ENCODE measurements around the gene ADCYAP1R1.

The ADCYAP1R1 gene

DNA sequence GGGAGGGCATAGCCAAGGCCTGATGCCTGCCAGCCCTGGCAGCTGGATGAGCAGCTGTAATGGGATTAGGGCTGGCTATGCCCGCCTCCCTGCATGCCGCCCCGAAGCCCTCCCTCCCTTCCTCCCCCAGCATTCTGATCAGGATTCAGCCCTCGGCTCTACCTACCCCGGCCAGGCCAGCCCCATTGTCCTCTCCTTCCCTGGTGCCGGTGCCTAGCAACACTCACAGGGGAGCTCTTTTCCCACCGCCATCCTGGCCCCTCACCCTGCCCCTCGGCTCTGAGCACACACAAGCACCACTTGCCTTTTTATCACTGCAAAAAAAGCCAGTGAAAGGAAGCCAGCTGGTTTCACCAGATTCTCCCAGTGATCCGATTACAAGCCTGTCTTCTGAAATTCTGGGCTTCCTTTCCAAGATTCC is 9.0 kb upstream of the ADCYAP1R1 start:
- no peak for DNase-seq (ENCODE audit: low read depth)

DNA sequence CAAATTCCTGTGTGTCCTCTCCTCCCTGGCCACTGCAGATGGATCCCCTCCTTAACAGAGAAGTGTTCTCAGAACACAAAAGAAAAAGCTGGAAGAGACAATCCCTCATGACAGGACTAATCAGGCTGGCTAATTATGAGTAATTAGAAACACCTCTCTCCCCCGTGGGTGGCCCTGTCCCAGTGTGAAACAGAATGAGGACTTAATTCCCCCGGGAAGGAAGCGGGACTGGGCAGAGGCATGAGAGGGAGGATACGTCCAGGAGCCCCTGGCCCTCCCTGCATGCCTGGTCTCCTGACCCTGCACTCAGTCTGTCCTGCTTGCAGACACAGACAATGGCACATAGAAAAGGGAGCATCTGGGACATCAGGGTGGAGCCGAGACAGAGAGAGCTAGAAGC is 7.6 kb upstream of the ADCYAP1R1 start:
- DNase-seq (ENCODE audit: low read depth): no peak

DNA sequence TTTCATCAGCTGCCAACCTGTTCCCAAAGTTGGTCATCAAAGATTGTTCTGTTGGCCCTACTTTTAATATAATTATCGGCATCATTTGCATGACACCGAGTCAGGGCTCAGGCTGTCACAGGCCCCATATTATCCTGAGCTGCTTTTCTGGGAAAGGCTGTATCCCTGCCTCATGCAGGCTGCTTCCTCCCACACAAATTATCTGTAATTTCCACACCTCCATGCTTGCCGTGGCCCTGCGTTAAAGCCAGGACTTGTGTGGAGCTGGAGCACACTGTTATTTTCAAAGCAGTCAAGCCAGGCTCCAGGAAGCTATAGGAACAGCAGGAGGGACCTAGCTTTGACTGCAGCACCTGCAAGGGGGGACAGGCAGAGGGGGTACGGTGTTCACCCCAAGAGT is 5.4 kb upstream of the ADCYAP1R1 start:
- no peak for DNase-seq (ENCODE audit: low read depth)

DNA sequence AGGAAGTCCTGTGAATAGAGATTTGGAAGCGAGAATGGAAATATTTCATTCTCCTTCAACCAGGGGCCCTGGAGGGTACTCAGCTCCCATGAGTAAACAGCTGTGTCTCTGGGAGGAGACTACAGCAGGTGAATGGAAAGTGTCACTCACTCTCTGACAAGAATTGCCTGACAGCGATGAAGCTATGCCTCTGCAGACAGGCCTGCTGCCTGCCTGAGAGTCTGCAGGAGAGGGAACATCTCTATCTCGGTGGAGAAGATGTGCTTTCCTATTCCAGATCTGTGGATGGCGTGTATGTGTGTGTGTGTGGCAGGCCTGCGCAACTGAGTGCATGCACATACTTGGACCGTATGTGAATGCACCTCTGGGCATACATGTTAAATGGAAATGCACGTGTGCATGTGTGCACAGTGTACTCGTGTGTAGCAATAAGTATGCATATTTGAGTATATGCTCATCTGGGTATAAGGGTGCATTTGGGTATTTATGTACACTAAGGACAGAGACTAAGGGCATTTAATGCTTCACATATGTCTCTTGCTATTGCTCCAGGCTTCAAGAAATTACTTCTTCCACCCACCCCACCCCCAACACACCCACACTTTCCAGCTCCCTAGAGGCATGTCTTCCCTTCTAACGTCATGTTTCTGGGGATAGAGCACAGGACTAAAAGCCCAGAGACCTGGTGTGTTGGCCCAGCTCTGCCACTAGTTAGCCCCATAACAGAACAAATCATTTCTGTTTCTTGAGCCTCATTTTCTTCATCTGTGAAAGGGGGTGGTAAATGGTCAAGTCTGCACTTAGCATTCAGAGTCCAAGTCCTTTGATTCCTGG is 4.6 kb upstream of the ADCYAP1R1 start:
- DNase-seq (ENCODE audit: low read depth): no peak

DNA sequence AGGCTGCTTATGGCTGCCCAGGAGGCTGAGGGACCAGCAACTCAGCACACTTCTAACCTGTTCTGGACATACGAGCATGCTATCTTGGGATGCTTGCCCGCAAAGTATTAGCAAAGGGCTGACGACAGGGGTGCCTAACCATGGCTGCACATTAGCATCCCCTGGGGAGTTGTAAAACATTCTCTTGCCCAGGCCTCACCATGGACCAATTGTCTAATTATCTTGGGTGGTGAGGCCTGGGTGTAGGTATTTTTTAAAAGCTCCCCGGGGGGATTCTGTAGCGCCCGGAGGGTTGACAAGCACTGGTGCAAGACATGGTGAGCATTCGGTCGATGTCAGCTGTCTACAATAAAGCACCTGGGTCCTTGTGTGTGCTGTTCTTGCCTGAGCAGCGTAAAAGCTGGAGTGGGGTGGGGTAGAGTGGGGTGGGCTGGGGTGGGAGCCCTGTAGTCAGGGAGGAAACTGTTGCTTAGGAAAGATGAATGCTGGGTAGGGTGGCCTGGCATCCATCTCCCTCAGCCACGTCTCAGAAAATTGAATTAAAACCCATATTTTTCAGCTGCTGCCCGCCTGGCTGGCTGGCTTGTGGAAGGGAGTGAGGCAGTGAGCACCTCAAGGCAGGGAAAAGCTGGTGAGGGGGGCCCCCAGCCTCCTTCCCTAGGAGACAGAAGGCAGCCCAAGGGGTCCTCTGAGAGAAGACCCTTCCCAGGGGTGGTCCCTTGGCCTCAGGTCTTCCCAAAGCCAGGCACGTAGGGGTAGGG is 2.9 kb upstream of the ADCYAP1R1 start:
- DNase-seq (ENCODE audit: low read depth): no peak

DNA sequence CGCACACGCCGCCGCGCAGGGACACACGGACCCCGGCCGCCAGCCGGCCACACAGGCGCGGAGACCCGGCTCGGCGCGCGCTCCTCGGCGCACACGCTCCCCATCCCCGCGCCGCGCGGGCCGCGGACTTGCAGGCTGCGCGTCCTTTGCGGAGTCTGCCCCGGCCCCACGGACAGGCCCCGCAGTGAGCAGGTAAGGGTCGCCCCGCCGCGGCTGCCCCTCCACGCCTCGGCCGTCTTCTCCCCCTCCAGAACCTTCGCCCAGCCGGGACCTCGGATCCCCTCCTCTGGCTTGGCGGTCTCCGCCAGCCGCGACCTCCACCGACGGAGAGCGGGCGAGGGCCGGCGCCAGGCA is 356 bp downstream of the ADCYAP1R1 start:
- DNase-seq (ENCODE audit: low read depth): no peak

DNA sequence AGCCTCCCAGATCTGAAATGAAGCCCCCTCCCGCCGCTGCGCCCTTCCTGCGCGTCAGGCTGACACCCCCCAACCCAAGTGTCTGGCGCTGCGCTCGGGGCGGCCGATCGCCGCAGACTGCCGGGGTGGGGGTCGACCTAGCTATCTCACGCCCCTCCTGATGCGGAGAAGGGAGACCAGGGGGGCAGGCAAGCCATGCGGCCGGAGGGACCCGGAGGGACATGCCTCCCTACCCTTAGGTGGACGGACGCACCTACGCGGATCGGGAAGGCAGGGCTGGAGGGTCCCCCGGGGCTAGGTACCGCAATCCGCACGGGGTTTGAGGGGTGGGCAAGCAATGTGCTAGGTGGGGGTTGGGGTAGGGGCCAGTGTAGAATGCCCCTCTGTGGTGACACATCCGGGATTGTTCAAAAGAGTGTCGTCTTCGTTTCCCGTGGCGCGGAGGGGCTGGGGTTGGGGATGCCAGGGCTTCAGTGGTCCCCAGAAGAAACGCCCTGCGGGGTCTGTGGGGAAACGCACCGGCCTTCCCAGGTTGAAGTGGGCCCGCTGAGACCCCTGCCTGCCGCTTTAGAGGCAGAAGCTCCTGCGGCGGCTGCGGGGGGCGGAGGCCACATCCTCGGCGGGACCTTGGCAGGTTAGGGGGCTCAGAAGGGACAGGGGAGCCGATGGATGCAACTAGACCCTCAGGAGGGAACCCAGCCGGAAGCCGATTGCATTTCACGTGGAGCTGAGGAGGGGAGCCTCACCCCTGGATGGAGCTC is 913 bp downstream of the ADCYAP1R1 start:
- DNase-seq (ENCODE audit: low read depth): no peak

DNA sequence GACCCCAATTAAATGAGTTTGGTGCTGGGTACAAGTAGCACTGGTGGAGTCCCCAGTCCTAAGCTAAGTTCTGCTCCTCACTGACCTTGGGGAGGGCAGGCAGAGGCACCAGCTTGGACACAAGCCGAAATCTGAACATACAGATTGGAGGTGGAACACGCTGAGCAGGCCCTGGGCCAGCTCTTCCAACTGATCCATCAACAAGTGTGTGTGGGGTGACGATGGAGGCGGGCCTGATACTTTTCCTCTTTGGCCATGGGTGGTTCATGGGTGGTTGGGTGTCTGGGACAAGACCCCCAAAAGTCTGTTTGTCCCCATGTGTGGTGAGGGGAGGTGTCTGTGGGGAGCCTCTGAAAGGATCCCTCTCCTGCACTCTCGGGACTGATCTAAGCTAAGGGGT is 1.9 kb downstream of the ADCYAP1R1 start:
- DNase-seq (ENCODE audit: low read depth): no peak

DNA sequence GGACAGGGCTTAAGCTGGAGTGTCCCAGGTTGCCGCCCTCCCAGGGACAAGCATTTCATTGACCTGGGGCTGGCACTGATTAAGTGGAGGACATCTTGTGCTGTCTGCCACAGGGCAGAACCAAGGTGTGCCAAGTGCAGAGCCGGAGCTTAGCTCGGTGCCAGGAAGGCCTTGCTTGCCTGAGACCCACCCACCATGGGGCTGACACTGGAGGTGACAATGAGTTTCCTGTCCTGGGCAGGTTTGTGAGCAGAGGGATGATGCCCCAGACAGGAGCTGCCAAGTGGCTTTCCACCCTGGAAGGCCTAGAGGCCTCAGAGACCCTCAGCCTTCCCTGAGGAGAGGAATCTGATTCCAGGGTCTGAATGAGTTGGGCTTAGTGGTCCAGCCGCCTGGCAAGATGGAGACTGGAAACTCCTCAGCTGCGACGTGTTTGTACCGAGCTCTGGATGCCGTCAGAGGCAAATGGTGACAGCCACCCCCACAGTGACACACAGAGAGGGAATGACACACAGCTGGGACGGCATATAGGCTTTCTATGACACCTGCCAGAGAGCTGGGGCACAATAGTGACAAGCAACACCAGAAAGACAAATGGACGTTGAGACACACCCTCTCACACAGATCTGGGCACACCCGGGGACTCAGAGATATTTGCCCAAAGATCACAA is 2.6 kb downstream of the ADCYAP1R1 start:
- no peak for DNase-seq (ENCODE audit: low read depth)

DNA sequence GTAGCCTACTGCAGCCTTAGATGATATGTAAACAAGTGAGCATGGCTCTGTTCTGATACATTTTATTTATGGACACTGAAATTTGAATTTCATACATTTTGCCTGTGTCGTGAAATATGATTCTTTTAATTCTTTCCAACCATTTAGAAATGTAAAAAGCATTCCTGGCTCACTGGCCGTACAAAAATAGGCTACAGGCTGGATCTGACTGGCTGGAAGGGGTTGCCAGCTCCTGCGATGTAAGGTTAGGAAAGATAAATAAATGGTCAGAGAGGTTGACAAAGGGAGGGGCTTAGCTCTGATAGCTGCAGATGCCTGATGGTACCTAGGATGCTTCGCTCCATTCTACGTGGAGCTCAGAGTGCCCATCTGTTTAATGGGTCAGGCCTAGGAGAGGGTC is 3.4 kb downstream of the ADCYAP1R1 start:
- DNase-seq (ENCODE audit: low read depth): no peak

DNA sequence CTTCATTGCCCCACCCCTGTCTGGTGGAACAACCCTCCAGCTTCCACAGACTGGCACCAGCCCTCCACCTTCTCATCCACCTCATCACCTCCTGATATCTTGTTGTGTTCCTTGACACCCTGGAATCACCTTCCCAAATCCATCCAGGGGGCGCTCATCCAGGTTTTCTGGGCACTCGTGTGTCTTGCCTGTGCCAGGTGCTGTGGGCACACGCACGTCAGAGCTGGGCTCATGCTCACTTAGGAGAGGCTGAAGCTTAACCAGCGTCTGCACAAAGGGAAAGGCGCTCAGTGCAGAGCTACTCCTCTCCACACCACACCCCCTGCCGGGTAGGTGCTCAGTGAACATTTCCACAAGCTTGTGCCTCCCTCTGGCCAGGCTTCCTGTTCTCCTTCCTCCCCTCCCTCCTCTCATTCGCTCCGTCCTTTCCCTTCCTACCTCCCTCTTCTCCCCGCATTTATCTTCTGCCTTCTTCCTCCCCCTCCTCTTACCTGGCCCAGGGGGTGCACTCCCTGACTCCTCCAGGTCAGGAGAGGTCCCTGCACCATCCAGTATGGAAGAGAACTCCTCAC is 4.8 kb downstream of the ADCYAP1R1 start:
- no peak for DNase-seq (ENCODE audit: low read depth)

DNA sequence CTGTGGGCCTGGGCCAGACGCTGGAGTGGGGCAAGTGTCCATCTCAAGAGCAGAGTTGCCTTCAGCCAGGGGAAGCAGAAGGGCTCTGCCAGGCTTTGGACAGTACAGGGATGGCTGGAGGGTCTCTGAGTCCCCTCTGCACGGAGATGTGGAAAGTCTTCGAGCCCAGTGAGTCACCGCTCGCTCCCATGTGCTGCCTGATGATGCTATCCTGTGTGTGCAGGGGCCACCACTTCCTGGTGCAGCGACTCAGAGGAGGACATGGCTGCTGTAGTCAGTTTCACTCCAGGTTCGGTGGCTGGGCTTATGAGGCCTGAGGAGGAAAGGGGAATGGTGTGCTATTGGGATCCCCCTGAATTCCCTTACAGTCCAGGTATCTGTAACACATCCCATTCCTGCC is 6.0 kb downstream of the ADCYAP1R1 start:
- peak; percentile 4 for DNase-seq (ENCODE audit: low read depth)

DNA sequence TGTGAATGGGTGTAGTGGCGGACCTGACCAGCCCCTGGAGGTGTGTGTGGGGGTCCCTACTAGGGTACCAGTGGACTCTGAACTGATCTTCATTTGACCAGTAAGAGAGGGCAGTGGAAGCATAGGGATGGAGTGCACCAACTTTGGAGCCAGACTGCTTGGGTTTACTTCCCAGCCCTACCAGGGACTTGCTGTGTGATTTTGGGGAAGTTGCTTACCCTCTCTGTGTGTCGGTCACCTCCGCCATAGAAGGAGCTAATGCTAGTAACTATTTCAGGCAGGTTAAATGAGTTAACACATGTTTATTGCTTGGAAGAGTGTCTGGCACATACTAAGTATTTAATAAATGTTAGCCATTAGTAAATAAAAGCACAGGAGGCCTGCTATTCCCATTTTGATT is 6.6 kb downstream of the ADCYAP1R1 start:
- no peak for DNase-seq (ENCODE audit: low read depth)

DNA sequence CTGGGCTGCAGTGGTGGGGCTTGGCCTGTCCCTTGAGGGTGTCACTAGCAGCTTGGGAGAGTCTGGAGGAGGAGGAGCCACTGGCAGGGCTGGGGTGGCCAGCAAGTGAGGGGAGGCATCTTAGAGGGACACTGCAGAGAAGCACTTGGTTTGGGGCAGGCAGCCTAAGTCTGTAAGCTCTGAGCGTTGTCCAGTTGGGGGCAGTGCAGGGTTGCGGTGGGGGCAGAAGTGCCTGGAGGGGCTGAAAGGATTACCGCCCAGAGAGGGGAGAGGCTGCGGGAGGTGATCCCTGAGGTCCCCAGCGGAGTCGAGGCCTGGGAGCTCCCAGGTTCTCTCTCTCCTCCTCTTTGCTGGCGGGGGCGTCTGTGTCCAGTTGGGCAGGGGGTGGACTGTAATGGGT is 7.4 kb downstream of the ADCYAP1R1 start:
- DNase-seq (ENCODE audit: low read depth): no peak

DNA sequence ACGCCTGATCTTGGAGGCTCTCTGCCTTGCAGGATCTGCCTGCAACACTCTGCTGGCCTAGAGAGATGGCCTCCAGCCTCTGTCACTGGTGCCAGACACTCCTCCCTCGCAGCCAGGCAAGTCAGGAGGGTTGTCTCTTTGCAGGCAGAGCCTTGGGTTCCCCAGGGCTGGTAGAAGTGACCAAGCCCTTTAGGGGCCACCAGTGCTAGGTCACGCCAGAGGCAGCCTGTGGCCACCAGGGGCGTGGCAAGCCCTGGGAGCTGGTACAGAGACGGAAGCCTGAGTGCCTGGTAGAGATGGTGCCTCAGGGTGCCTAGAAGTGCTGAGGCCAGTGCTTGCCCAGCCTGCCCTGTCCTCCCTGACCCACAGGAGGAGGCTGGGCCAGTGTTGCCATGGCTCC is 9.1 kb downstream of the ADCYAP1R1 start:
- no peak for DNase-seq (ENCODE audit: low read depth)

DNA sequence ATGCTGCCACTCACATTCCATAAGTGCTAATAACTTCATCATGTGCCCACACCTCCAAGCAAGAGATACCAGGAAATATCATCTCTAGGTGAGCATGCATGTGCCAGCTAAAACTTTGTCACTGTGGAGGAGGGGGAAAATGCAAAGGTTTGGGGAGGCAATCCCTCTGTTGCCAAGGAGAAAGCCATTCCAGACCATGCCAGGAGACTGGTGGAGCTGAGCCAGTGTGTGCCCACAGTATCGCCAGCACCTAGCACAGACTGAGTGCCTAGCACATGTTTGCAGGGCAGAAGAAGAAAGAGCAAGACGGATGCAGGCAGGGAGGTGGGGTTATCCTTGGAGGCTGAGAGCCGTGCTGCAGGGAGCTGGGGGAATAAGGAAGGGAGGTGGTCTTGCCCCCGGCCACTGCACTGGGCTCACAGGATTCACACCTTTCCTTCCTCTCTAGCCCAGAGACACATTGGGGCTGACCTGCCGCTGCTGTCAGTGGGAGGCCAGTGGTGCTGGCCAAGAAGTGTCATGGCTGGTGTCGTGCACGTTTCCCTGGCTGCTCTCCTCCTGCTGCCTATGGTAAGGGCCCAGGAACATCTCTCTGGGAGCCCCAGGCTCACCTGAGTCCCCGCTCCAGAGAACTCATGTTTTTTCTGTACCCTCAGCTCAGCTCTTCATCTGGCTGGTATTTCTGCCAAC is 10.8 kb downstream of the ADCYAP1R1 start:
- no peak for DNase-seq (ENCODE audit: low read depth)

DNA sequence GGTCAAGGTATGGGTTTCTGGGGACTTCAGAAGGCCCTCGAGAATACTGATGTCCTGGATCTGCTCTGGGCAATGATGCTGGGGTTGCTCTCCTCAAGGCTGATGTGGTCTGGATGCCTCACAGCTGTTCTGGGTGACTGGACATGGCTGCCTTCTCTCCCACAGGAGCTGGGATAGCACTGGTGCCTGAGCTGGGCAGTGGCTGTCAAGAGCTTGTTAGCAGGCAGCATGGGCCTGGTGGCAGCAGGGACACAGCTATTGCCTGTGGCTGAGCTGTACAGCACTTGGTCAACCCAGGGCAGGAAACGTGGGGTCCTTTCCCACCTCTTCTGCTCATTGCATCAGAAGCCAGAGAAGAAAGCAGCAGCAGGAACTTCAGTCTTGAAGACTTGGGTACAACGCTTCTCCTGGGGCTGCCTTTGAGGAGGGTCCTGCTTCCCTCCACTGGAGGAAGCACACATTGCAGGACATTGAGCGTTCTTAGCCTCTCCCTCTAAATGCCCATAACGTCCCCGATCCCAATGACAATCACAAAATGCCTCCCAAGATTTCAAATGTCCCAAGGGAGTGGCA is 13.0 kb downstream of the ADCYAP1R1 start:
- no peak for DNase-seq (ENCODE audit: low read depth)

DNA sequence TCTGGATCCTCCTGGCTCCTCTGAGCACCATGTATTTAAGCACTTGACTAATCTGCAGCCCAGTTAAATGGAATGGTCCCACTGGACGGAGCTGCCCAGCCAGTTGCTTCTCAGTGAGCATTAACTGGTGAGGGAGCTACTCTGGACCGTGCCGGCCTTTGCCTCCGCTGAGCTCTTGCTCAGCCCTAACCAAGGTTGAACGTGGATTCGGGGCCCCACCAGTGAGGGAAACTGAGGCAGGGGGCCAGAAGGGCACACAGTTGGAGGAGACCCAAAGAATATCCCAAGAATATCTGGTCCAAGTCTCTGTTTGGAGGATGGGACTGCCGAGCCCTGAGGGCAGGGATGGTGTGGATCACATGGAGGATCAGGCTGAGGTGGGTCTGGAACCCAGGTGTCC is 13.7 kb downstream of the ADCYAP1R1 start:
- DNase-seq (ENCODE audit: low read depth): no peak

DNA sequence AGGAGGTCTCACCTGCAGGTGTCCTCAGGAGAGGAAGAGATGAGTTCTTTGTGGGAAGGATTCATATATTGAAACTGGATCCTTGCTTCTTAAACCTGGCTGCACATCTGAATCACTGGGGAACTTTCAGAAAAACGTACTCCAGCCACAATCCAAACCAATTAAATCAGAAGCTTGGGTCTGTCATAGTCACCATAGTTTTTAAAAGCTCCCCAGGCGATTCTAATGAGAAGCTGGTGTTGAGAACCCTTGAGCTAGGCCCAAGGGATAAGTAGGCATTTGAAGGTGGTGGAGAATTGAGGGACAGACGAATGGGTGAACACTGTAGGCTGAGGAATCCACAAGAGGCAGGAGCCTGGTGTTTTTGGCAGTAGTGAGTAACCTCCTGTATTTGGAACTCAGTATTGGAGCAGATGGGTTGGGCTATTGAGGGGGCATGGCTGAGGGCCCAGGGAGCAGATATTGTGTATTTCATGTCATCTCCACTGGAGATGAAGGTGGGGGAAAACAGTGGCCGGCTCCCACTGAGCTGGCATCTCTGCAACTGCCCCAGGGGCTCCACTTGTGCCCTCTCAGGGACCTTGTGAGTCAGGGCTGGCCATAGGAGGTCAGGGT is 14.5 kb downstream of the ADCYAP1R1 start:
- DNase-seq (ENCODE audit: low read depth): no peak

DNA sequence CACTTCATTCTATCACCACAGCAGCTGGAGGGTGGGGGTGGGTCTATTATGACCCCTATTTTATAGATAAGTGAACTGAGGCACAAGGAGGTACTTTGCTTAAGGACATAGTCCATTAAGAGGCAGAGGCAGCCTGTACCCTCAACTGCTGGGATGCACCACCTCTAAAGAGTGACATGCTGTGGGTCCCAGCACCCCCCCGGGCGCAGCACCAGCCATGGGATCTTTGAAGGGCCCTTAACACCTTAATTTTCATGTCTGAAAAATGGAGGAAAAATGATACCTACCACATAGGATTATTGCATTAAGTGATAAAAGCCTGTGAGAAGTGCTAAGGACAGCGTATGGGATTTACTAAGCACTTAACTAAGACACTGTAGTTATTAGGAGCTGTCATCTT is 15.4 kb downstream of the ADCYAP1R1 start:
- DNase-seq (ENCODE audit: low read depth): no peak

Measured in iris pigment epithelial cell (primary cell).